Astrocyte (in vitro differentiated cells and primary cell): ENCODE data around the gene B3GAT3. TPM values are rescaled to one million over a fixed set of nuclear protein-coding genes. Genes with fewer than 3 reads are reported as not detected.
A peak's percentile ranks its signal among the peaks of the same experiment; 100 is the strongest.

Experiments
- DNase-seq: peaks from one replicate; pipeline ENCODE4 v3.0.0-alpha.2; 2010; ENCODE audit warnings: low read depth
- FAIRE-seq: peaks from 2 replicates; lab custom pipeline; 2011; peaks lifted over from hg19 to GRCh38; lab: Jason Lieb, UNC
- H2AFZ ChIP-seq: 2 replicates; pipeline ENCODE4 v1.6.0; 2012; ENCODE audit warnings: low read depth, low read length, inconsistent platforms
- H3K27ac ChIP-seq: 2 replicates; pipeline ENCODE4 v1.5.1; 2011; ENCODE audit warnings: low read depth, low read length, inconsistent platforms
- H3K27me3 ChIP-seq: 2 replicates; pipeline ENCODE4 v1.6.0; 2011; ENCODE audit warnings: low read length, inconsistent platforms; ENCODE audit not compliant: insufficient read depth
- H3K36me3 ChIP-seq: 2 replicates; pipeline ENCODE4 v1.5.1; 2011; ENCODE audit warnings: low read length, inconsistent platforms; ENCODE audit not compliant: insufficient read depth
- H3K4me1 ChIP-seq: 2 replicates; pipeline ENCODE4 v1.5.1; 2011; ENCODE audit warnings: low read length, inconsistent platforms; ENCODE audit not compliant: insufficient read depth
- H3K4me2 ChIP-seq: 2 replicates; pipeline ENCODE4 v1.6.0; 2012; ENCODE audit warnings: low read length, inconsistent platforms
- H3K4me3 ChIP-seq: 2 replicates; pipeline ENCODE4 v1.5.1; 2011; ENCODE audit warnings: low read depth, mild to moderate bottlenecking, low read length, inconsistent platforms; ENCODE audit not compliant: insufficient read depth
- H3K79me2 ChIP-seq: 2 replicates; pipeline ENCODE4 v1.6.0; 2012; ENCODE audit warnings: mild to moderate bottlenecking, low read length, inconsistent platforms; ENCODE audit not compliant: insufficient read depth
- H3K9ac ChIP-seq: 2 replicates; pipeline ENCODE4 v1.6.0; 2012; ENCODE audit warnings: mild to moderate bottlenecking, low read length, inconsistent platforms
- H3K9me3 ChIP-seq: 2 replicates; pipeline ENCODE4 v1.5.1; 2012; ENCODE audit warnings: low read depth, mild to moderate bottlenecking, low read length, inconsistent platforms; ENCODE audit not compliant: insufficient read depth
- H4K20me1 ChIP-seq: 2 replicates; pipeline ENCODE4 v1.6.0; 2012; ENCODE audit warnings: low read length, inconsistent platforms; ENCODE audit not compliant: insufficient read depth
- H3K27ac Mint-ChIP-seq: one replicate; pipeline ENCODE4 v1.8.0; 2021; ENCODE audit warnings: mild to moderate bottlenecking, mixed read lengths; ENCODE audit not compliant: unreplicated experiment
- H3K27me3 Mint-ChIP-seq: one replicate; pipeline ENCODE4 v1.8.0; 2021; ENCODE audit warnings: low read depth, mixed read lengths; ENCODE audit not compliant: unreplicated experiment
- H3K36me3 Mint-ChIP-seq: one replicate; pipeline ENCODE4 v1.8.0; 2021; ENCODE audit warnings: low read depth, mixed read lengths; ENCODE audit not compliant: unreplicated experiment
- H3K4me1 Mint-ChIP-seq: one replicate; pipeline ENCODE4 v1.8.0; 2021; ENCODE audit warnings: low read depth, mixed read lengths; ENCODE audit not compliant: unreplicated experiment
- H3K4me3 Mint-ChIP-seq: one replicate; pipeline ENCODE4 v1.8.0; 2021; ENCODE audit warnings: mild to moderate bottlenecking, moderate library complexity, mixed read lengths; ENCODE audit not compliant: unreplicated experiment
- H3K9me3 Mint-ChIP-seq: one replicate; pipeline ENCODE4 v1.8.0; 2021; ENCODE audit warnings: mild to moderate bottlenecking, mixed read lengths; ENCODE audit not compliant: unreplicated experiment
- EZH2 ChIP-seq: IDR thresholded peaks from 2 replicates; pipeline ENCODE4 v1.6.1; 2012; ENCODE audit warnings: mild to moderate bottlenecking, low read length, inconsistent platforms; ENCODE audit not compliant: insufficient read depth
- total RNA-seq: library from RNA; stranded (reverse); gene quantifications from 2 replicates; pipeline ENCODE4 v1.2.1, GENCODE V29; 2021
- TF ChIP-seq, protein P1 (sequence below): IDR thresholded peaks from 2 replicates; pipeline ENCODE4 v1.5.1; 2011; ENCODE audit warnings: low read depth, mild to moderate bottlenecking, inconsistent platforms, low read length, moderate library complexity; ENCODE audit not compliant: insufficient read depth

The B3GAT3 gene
- total RNA-seq, 1 donor from 2014 or later: 52.4 TPM

DNA sequence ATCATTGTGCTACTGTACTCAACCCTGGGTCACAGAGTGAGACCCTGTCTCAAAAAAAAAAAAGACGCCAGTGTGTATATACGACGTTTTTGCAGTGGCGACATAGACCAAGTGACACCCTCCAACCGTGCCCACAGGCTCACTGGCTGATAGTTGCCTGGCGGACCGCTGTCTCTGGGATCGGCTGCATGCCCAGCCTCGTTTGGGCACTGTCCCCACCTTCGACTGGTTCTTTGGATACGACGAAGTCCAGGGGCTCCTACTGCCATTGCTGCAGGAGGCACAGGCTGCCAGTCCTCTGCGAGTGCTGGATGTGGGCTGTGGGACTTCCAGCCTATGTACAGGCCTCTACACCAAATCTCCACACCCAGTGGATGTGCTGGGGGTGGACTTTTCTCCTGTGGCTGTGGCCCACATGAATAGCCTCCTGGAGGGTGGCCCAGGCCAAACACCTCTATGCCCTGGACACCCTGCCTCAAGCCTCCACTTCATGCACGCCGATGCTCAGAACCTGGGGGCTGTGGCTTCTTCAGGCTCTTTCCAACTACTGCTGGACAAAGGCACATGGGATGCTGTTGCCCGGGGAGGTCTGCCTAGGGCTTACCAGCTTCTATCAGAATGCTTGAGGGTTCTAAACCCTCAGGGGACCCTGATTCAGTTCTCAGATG lies 44.6 kb upstream of the B3GAT3 start:
- DNase-seq (no peak), FAIRE-seq (no peak)
- H3K27me3 ChIP-seq: no peaks in the 10 kb centered on the region
- H3K36me3 ChIP-seq: peaks cover 11% of the 10 kb centered on the region
- H3K9ac ChIP-seq: peak overlapping the region; percentile 87
- peaks cover 12% of the 10 kb centered on the region for H3K36me3 Mint-ChIP-seq
- H3K27me3 Mint-ChIP-seq: no peaks in the 10 kb centered on the region
- H3K27ac Mint-ChIP-seq: peak overlapping the region; percentile 80
- peaks cover 15% of the 10 kb centered on the region for H3K4me1 Mint-ChIP-seq
- peak overlapping the region; percentile 96 for H3K4me3 Mint-ChIP-seq
- H3K9me3 Mint-ChIP-seq: no peaks in the 10 kb centered on the region
- H3K9me3 ChIP-seq: no peaks in the 10 kb centered on the region
- peaks cover 61% of the 10 kb centered on the region for H3K79me2 ChIP-seq
- no peak overlapping the region for H2AFZ ChIP-seq
- H3K4me2 ChIP-seq: peak overlapping the region; percentile 97
- peak overlapping the region; percentile 54 for H3K27ac ChIP-seq
- H3K4me3 ChIP-seq: peak overlapping the region; percentile 97
- H3K4me1 ChIP-seq: peaks cover 23% of the 10 kb centered on the region
- TF ChIP-seq, protein P1, sequence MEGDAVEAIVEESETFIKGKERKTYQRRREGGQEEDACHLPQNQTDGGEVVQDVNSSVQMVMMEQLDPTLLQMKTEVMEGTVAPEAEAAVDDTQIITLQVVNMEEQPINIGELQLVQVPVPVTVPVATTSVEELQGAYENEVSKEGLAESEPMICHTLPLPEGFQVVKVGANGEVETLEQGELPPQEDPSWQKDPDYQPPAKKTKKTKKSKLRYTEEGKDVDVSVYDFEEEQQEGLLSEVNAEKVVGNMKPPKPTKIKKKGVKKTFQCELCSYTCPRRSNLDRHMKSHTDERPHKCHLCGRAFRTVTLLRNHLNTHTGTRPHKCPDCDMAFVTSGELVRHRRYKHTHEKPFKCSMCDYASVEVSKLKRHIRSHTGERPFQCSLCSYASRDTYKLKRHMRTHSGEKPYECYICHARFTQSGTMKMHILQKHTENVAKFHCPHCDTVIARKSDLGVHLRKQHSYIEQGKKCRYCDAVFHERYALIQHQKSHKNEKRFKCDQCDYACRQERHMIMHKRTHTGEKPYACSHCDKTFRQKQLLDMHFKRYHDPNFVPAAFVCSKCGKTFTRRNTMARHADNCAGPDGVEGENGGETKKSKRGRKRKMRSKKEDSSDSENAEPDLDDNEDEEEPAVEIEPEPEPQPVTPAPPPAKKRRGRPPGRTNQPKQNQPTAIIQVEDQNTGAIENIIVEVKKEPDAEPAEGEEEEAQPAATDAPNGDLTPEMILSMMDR: no peak
- TF ChIP-seq EZH2: no peak
- H4K20me1 ChIP-seq: peaks cover 30% of the 10 kb centered on the region

DNA sequence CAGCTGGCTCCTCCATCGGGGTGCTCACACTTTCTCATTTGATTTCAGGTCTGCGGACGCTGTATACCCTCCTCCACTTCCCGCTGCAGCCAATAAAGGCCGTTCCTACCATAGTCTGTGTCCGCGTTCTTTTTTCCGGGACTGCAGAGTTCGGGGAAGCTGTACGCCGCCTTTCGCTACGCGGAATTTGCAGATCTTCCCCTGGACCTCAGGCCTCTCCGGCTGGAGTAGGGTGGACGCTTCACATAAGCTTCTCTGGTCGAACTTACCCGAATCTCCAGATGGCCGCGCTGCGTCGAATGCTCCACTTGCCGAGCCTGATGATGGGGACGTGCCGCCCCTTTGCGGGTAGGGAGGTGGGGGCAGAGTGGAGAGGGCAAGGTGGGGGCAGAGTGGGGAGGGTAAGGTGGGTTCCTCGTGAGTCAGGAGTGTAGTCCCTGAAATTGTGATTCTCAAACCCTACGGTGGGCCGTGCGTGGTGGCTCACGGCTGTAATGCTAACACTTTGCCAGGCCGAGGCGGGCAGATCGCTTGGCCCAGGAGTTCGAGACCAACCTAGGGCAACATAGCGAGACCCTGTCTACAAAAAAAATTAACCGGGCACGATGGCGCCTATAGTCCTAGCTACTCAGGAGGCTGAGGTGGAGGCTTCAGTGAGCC lies 43.9 kb upstream of the B3GAT3 start:
- no peak overlapping the region for H2AFZ ChIP-seq
- peak overlapping the region; percentile 54 for H3K27ac ChIP-seq
- FAIRE-seq: no peak

More for the DNA sequence above, 43.9 kb upstream of the B3GAT3 start:
- no peaks in the 10 kb centered on the region for H3K27me3 Mint-ChIP-seq
- peaks cover 12% of the 10 kb centered on the region for H3K36me3 ChIP-seq
- peaks cover 12% of the 10 kb centered on the region for H3K4me1 Mint-ChIP-seq
- H3K36me3 Mint-ChIP-seq: peaks cover 12% of the 10 kb centered on the region
- peak overlapping the region; percentile 96 for H3K4me3 Mint-ChIP-seq
- H3K9me3 ChIP-seq: no peaks in the 10 kb centered on the region
- TF ChIP-seq, protein P1: no peak
- TF ChIP-seq EZH2: no peak
- H3K27ac Mint-ChIP-seq: peak overlapping the region; percentile 92
- peak overlapping the region; percentile 97 for H3K4me2 ChIP-seq
- H4K20me1 ChIP-seq: peaks cover 30% of the 10 kb centered on the region
- peak overlapping the region; percentile 97 for H3K4me3 ChIP-seq
- H3K27me3 ChIP-seq: no peaks in the 10 kb centered on the region
- peaks cover 55% of the 10 kb centered on the region for H3K79me2 ChIP-seq
- no peaks in the 10 kb centered on the region for H3K9me3 Mint-ChIP-seq
- H3K4me1 ChIP-seq: peaks cover 19% of the 10 kb centered on the region
- peak overlapping the region; percentile 87 for H3K9ac ChIP-seq
- DNase-seq: peak; percentile 58
